Prostate gland (tissue), 2 donors: Measurements from ENCODE around the gene TUNAR.

ENCODE experiments used
- POLR2AphosphoS5 ChIP-seq: sonication (generic); formaldehyde crosslinking; IDR thresholded peaks from one replicate; pipeline ENCODE4 v1.6.1; 2017; ENCODE audit warnings: antibody characterized with exemption
- TF ChIP-seq, protein P1 (sequence below), 4 experiments: fragments of 200-600 bp in 2 of 4; fragments of 450-650 bp in 2 of 4; sonication (generic) in 2 of 4; IDR thresholded peaks; 1 replicate in 3 of 4; 2 replicates in 1 of 4; pipeline ENCODE4 v1.5.1; 2016 to 2019; ENCODE audit warnings: antibody characterized with exemption in 4 of 4, mild to moderate bottlenecking in 2 of 4, moderate library complexity in 2 of 4

DNA sequence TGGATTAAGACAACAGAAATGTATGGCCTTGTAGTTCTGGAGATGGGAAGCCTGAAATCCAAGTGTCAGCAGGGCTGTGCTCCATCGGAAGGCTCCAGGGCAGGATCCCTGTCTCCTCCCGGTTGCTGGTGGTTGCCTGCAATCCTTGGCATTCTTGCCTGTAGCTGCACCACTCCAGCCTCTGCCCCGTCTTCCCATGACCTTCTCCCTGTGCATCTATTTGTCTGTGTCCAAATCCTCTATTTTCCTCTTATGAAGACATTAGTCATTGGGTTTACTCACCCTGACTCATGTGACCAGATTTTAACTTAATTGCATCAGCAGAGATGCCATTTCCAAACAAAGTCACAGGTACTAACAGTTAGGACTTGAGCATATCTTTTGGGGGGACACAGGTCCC is 15.1 kb downstream of the TUNAR start:
- no peak for TF ChIP-seq POLR2AphosphoS5
- TF ChIP-seq, protein P1, sequence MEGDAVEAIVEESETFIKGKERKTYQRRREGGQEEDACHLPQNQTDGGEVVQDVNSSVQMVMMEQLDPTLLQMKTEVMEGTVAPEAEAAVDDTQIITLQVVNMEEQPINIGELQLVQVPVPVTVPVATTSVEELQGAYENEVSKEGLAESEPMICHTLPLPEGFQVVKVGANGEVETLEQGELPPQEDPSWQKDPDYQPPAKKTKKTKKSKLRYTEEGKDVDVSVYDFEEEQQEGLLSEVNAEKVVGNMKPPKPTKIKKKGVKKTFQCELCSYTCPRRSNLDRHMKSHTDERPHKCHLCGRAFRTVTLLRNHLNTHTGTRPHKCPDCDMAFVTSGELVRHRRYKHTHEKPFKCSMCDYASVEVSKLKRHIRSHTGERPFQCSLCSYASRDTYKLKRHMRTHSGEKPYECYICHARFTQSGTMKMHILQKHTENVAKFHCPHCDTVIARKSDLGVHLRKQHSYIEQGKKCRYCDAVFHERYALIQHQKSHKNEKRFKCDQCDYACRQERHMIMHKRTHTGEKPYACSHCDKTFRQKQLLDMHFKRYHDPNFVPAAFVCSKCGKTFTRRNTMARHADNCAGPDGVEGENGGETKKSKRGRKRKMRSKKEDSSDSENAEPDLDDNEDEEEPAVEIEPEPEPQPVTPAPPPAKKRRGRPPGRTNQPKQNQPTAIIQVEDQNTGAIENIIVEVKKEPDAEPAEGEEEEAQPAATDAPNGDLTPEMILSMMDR (IDR thresholded peaks at IDR 0.05), result no peak
